SU-DHL-6 (cell line): ENCODE data around the gene AGXT.

Experiments
- H2AFZ ChIP-seq: fragments of 200-600 bp; sonication (generic); 2 replicates; pipeline ENCODE4 v1.6.1; 2014; ENCODE audit warnings: low read depth, mild to moderate bottlenecking, moderate library complexity, mixed read lengths, antibody characterized with exemption, low read length; ENCODE audit not compliant: severe bottlenecking
- H3F3A ChIP-seq: fragments of 200-600 bp; shearing (Covaris generic); 2 replicates; pipeline ENCODE4 v1.6.0; 2016; ENCODE audit warnings: antibody characterized with exemption, mild to moderate bottlenecking; ENCODE audit not compliant: insufficient read depth
- H3K27ac ChIP-seq: fragments of 200-600 bp; sonication (generic); 2 replicates; pipeline ENCODE4 v1.5.1; 2016; ENCODE audit warnings: low read depth, mild to moderate bottlenecking, low read length, moderate library complexity, mixed read lengths
- H3K27me3 ChIP-seq: fragments of 200-600 bp; sonication (generic), shearing (Covaris generic); 2 replicates; pipeline ENCODE4 v1.6.0; 2014; ENCODE audit warnings: mild to moderate bottlenecking, low read length
- H3K36me3 ChIP-seq: fragments of 200-600 bp; sonication (generic); 2 replicates; pipeline ENCODE4 v1.6.1; 2014; ENCODE audit warnings: mild to moderate bottlenecking, low read length, mixed read lengths
- H3K4me2 ChIP-seq: fragments of 300-600, 200-600 bp; shearing (Covaris generic), sonication (generic); 2 replicates; pipeline ENCODE4 v1.6.0; 2014; ENCODE audit warnings: low read length, low read depth, mild to moderate bottlenecking; ENCODE audit not compliant: poor library complexity, severe bottlenecking
- H3K4me3 ChIP-seq: fragments of 200-600 bp; sonication (generic); 2 replicates; pipeline ENCODE4 v1.5.1; 2014; ENCODE audit warnings: antibody characterized with exemption, low read length, mild to moderate bottlenecking, mixed read lengths; ENCODE audit not compliant: insufficient read depth, poor library complexity, severe bottlenecking
- H3K79me2 ChIP-seq: fragments of 200-600 bp; sonication (generic); 2 replicates; pipeline ENCODE4 v1.6.1; 2014; ENCODE audit warnings: mild to moderate bottlenecking, low read length, moderate library complexity; ENCODE audit not compliant: insufficient read depth
- H3K9ac ChIP-seq: fragments of 200-600 bp; sonication (generic); 2 replicates; pipeline ENCODE4 v1.7.0; 2014; ENCODE audit warnings: mild to moderate bottlenecking, low read length
- H3K9me2 ChIP-seq: fragments of 200-600 bp; sonication (generic); replicated peaks from 2 replicates; pipeline ENCODE4 v1.6.1; 2014; ENCODE audit warnings: low read length; ENCODE audit not compliant: insufficient read depth
- H3K9me3 ChIP-seq: fragments of 200-600 bp; sonication (generic); 2 replicates; pipeline ENCODE4 v1.6.1; 2014; ENCODE audit warnings: low read length, mixed read lengths; ENCODE audit not compliant: insufficient read depth
- H4K20me1 ChIP-seq: fragments of 200-600 bp; sonication (generic); 2 replicates; pipeline ENCODE4 v1.6.1; 2014; ENCODE audit warnings: low read depth, mild to moderate bottlenecking, antibody characterized with exemption, low read length, moderate library complexity, mixed read lengths
- EZH2phosphoT487 ChIP-seq: fragments of 200-600 bp; sonication (generic), shearing (Covaris generic); conservative IDR thresholded peaks from 2 replicates; pipeline ENCODE4 v1.6.1; 2018; ENCODE audit warnings: mild to moderate bottlenecking, antibody characterized with exemption, low read length, moderate library complexity, mixed read lengths
- TF ChIP-seq, protein P1 (sequence below): fragments of 200-600 bp; sonication (generic); IDR thresholded peaks from one replicate; pipeline ENCODE4 v1.5.1; 2017; ENCODE audit warnings: antibody characterized with exemption, mild to moderate bottlenecking, low read length, moderate library complexity; ENCODE audit not compliant: insufficient read depth, poor library complexity, severe bottlenecking

Gene AGXT

GRCh38 chr2:240879105-240879504, 10.5 kb downstream of the AGXT start:
- Histone ChIP-seq H3K4me3 (no peak overlapping the region), H3K9ac (no peak overlapping the region), H3K27me3 (no peaks in the 10 kb centered on the region), H3K9me2 (no peaks in the 10 kb centered on the region), H3K9me3 (no peaks in the 10 kb centered on the region), H3K79me2 (no peaks in the 10 kb centered on the region), H3K27ac (no peak overlapping the region), H3K4me2 (no peak overlapping the region), H3F3A (no peaks in the 10 kb centered on the region), H2AFZ (no peak overlapping the region), H4K20me1 (no peaks in the 10 kb centered on the region), H3K36me3 (no peaks in the 10 kb centered on the region)
- no peak for TF ChIP-seq EZH2phosphoT487
- TF ChIP-seq, protein P1, sequence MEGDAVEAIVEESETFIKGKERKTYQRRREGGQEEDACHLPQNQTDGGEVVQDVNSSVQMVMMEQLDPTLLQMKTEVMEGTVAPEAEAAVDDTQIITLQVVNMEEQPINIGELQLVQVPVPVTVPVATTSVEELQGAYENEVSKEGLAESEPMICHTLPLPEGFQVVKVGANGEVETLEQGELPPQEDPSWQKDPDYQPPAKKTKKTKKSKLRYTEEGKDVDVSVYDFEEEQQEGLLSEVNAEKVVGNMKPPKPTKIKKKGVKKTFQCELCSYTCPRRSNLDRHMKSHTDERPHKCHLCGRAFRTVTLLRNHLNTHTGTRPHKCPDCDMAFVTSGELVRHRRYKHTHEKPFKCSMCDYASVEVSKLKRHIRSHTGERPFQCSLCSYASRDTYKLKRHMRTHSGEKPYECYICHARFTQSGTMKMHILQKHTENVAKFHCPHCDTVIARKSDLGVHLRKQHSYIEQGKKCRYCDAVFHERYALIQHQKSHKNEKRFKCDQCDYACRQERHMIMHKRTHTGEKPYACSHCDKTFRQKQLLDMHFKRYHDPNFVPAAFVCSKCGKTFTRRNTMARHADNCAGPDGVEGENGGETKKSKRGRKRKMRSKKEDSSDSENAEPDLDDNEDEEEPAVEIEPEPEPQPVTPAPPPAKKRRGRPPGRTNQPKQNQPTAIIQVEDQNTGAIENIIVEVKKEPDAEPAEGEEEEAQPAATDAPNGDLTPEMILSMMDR = no peak

DNA sequence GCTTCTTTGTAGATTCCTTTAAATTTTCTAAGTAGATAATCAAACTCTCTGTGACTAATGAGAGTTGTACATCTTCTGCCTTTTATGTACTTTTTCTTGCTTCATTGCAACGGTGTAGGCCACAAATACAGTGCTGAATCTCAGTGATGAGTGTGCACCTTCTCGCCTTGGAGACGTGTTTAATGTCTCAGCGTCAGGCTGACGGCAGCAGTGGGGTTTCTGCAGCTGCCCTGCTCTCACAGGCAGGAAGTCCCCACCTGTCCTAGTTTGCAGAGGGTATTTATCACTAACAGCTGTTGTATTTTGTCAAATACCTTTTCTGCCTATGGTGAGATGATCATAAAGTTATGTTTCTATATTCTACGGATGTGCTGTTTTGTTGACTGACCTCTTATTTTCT, 13.3 kb downstream of the AGXT start:
- Histone ChIP-seq H3K4me2 (no peak overlapping the region), H3K9me2 (no peaks in the 10 kb centered on the region), H3K9me3 (no peaks in the 10 kb centered on the region), H3K27me3 (no peaks in the 10 kb centered on the region), H3K4me3 (no peak overlapping the region), H3K27ac (no peak overlapping the region), H3K79me2 (no peaks in the 10 kb centered on the region), H3F3A (no peaks in the 10 kb centered on the region), H4K20me1 (no peaks in the 10 kb centered on the region), H2AFZ (no peak overlapping the region), H3K9ac (no peak overlapping the region), H3K36me3 (no peaks in the 10 kb centered on the region)
- TF ChIP-seq EZH2phosphoT487 = no peak
- TF ChIP-seq, protein P1 = no peak

DNA sequence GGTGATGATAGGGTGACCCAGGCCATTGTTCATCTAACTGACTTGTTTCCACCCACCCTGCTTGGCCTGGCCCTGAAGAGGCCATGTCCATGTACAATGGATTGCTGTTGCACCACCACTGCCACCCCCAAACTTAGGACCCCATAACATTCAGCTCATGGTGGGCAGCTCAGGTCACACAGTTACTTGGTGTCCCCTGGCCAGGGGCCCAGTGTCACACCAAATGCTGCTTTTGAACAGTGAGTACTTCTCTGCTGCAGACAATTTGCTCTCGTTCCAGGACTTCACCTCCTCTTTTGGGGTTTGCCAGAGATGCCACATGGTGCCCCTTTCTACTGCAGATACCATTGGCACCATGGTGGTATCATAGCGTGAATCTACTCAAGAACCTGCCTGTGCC, 15.6 kb downstream of the AGXT start:
- H3K4me2 ChIP-seq = no peak overlapping the region
- no peaks in the 10 kb centered on the region for H4K20me1 ChIP-seq
- no peak overlapping the region for H3K27ac ChIP-seq
- no peak overlapping the region for H3K4me3 ChIP-seq
- H3K9me3 ChIP-seq = no peaks in the 10 kb centered on the region
- no peak for TF ChIP-seq EZH2phosphoT487
- TF ChIP-seq, protein P1 = no peak
- H3F3A ChIP-seq = no peaks in the 10 kb centered on the region
- no peak overlapping the region for H3K9ac ChIP-seq
- no peaks in the 10 kb centered on the region for H3K9me2 ChIP-seq
- no peaks in the 10 kb centered on the region for H3K36me3 ChIP-seq
- H2AFZ ChIP-seq = no peak overlapping the region
- no peaks in the 10 kb centered on the region for H3K79me2 ChIP-seq
- no peaks in the 10 kb centered on the region for H3K27me3 ChIP-seq
